ENCODE measurements around the gene EYS.

DNA sequence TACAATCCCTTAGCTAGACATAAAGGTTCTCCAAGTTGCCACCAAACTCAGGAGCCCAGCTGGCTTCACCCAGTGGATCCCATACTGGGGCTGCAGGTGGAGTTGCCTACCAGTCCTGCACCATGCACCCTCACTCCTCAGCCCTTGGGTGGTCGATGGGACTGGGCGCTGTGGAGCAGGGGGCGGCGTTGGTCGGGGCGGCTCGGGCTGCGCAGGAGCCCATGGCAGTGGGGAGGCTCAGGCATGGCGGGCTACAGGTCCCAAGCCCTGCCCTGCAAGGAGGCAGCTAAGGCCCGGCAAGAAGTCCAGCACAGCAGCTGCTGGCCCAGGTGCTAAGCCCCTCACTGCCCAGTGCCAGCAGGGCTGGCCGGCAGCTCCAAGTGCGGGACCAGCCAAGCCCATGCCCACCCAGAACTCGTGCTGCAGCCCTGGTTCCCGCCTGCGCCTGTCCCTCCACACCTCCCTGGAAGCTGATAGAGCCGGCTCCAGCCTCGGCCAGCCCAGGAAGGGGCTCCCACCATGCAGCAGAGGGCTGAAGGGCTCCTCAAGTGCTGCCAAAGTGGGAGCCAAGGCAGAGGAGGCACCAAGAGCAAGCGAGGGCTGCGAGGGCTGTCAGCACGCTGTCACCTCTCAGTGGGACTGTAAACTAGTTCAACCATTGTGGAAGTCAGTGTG, 1159.3 kb downstream of the EYS start:
- no peak for TF ChIP-seq POLR2AphosphoS5 (IDR thresholded peaks at IDR 0.05)
- no peak for TF ChIP-seq EP300 (IDR thresholded peaks at IDR 0.05)
- TF ChIP-seq, protein P1, sequence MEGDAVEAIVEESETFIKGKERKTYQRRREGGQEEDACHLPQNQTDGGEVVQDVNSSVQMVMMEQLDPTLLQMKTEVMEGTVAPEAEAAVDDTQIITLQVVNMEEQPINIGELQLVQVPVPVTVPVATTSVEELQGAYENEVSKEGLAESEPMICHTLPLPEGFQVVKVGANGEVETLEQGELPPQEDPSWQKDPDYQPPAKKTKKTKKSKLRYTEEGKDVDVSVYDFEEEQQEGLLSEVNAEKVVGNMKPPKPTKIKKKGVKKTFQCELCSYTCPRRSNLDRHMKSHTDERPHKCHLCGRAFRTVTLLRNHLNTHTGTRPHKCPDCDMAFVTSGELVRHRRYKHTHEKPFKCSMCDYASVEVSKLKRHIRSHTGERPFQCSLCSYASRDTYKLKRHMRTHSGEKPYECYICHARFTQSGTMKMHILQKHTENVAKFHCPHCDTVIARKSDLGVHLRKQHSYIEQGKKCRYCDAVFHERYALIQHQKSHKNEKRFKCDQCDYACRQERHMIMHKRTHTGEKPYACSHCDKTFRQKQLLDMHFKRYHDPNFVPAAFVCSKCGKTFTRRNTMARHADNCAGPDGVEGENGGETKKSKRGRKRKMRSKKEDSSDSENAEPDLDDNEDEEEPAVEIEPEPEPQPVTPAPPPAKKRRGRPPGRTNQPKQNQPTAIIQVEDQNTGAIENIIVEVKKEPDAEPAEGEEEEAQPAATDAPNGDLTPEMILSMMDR (IDR thresholded peaks at IDR 0.05) = no peak
